GM21515 (cell line): ENCODE data around the gene TFEC.
"Not testable (repeated sequence)": the region's sequence is repeated elsewhere in the genome, so short reads cannot be mapped to it uniquely, and the experiment has no call there.

Source experiments
- ATAC-seq: cut with Tn5 transposase; IDR thresholded peaks from one replicate; pipeline ENCODE4 v1.9.1; 2021; ENCODE audit not compliant: unreplicated experiment

TFEC gene

GRCh38 chr7:115932880-115933279 lies 97.7 kb downstream of the TFEC start:
- ATAC-seq, result no peak

DNA sequence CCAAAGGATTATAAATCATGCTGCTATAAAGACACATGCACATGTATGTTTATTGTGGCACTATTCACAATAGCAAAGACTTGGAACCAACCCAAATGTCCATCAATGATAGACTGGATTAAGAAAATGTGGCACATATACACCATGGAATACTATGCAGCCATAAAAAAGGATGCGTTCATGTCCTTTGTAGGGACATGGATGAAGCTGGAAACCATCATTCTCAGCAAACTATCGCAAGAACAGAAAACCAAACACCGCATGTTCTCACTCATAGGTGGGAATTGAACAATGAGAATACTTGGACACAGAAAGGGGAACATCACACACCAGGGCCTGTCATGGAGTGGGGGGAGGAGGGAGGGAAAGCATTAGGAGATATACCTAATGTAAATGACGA lies 100.4 kb downstream of the TFEC start:
- ATAC-seq, result not testable (repeated sequence)

- not testable (repeated sequence) for ATAC-seq
Observed at GRCh38 chr7:115929736-115930135, 100.8 kb downstream of the TFEC start.

DNA sequence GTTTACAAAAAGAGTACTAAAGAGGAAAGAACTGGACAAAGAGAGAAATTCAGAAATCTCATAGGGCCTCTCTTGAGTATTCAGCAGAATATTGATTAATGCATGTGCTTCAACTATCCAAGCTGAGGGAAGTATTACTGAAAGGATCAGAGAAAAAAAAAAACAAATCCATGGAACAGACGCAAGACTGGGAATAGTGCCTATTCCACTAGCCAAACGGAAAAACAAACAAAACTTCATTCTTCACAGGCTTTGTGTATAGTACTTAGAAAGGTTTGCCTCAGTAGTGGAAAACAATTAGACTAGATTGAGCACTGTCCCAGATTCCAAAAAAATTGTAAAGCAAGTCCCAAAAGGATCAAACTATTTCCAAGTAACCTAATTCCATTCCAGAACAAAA lies 106.2 kb downstream of the TFEC start:
- ATAC-seq, result no peak

- ATAC-seq, result no peak
Observed at GRCh38 chr7:115920367-115920766, 110.2 kb downstream of the TFEC start.

DNA sequence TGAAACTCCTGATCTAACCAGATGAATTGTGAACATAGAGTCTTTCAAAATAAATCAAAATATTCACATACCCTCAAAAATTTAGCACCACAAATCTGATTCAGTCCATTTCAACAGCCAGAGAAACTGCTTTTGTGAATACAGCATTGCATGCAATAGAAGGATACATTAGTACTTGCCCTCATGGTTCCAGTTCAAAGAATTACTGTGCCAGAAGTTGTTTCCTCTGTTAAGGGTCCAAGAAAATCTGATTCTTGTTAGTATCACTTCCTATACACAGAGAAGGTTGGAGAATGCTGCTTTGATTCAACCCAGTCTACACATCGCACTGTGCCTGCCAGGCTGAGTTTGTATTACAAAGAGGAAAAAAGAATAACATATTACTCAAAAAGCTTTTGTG lies 115.6 kb downstream of the TFEC start:
- no peak for ATAC-seq

DNA sequence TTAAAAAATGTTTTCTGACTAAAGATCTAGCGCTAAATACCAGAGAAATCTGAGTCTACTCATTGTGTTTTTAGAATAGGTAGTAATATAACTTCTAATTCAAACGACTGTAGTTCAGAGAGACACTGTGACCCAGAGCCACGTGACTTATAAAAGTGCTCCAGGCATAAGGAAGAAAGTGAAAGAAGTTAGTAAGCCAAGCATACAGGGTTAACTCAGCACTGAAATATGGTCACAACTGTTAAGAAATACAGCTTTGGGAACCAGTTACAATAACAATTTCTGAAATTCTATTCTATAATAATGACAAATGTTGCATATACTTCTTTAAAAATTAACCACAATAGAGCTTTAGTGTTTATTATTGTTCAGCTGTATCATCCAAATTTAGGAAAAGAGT lies 119.1 kb downstream of the TFEC start:
- no peak for ATAC-seq

- ATAC-seq, result no peak
Observed at GRCh38 chr7:115910541-115911164, 119.9 kb downstream of the TFEC start.

- ATAC-seq, result no peak
Observed at GRCh38 chr7:115906731-115907130, 123.8 kb downstream of the TFEC start.

DNA sequence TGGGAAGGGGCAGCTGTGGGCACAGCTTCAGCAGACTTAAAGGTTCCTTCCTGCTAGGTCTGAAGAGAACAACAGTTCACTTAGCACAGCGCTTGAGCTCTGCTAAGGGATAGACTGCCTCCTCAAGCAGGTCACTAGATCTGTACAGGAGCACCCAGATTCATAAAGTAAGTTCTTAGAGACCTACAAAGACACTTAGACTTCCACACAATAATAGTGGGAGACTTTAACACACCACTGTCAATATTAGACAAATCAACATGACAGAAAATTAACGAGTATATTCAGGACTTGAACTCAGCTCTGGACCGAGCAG lies 140.9 kb downstream of the TFEC start:
- ATAC-seq, result no peak

DNA sequence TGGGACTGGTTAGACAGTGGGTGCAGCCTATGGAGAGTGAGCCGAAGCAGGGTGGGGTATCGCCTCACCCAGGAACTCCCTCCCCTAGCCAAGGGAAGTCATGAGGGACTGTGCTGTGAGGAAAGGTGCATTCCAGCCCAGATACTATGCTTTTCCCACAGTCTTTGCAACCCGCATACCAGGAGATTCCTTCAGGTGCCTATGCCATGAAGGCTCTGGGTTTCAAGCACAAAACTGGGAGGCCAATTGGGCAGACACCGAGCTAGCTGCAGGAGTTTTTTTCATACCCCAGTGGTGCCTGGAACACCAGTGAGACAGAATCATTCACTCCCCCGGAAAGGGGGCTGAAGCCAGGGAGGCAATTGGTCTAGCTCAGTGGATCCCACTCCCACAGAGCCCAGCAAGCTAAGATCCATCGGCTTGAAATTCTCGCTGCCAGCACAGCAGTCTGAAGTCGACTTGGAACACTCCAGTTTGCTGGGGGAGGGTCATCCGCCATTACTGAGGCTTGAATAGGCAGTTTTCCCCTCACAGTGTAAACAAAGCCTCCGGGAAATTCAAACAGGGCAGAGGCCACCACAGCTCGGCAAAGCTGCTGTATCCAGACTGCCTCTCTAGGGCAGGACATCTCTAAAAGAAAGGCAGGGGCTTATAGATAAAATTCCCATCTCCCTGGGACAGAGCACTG lies 141.4 kb downstream of the TFEC start:
- ATAC-seq, result no peak

DNA sequence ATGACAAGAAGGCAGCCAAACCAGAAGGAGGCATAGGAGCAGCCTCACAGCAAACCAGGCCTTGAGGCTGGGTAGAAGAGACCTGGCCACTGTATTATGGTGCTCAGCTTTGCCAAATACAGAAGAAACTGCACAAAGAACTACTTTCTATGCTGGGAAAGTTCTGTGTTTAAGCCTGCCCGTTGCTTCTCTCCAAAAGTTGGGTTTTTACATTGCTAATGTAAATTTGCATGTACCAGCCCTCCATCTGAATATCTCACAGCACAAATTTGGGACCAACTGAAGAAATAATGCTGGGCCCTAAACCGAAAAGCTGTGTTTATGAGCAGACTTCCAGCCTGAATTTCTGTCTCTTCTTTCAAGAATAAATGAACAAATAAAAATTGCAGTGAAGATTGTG lies 145.0 kb downstream of the TFEC start:
- ATAC-seq, result no peak
